Epidermal melanocyte (primary cell): Measurements from ENCODE around the gene QRFP.

Source experiments
- DNase-seq: peaks from one replicate; pipeline ENCODE4 v3.0.0; 2011; ENCODE audit warnings: low spot score; ENCODE audit not compliant: insufficient read length

Gene QRFP

GRCh38 chr9:130872093-130872492 is 24.5 kb downstream of the QRFP start:
- DNase-seq: no peak

DNA sequence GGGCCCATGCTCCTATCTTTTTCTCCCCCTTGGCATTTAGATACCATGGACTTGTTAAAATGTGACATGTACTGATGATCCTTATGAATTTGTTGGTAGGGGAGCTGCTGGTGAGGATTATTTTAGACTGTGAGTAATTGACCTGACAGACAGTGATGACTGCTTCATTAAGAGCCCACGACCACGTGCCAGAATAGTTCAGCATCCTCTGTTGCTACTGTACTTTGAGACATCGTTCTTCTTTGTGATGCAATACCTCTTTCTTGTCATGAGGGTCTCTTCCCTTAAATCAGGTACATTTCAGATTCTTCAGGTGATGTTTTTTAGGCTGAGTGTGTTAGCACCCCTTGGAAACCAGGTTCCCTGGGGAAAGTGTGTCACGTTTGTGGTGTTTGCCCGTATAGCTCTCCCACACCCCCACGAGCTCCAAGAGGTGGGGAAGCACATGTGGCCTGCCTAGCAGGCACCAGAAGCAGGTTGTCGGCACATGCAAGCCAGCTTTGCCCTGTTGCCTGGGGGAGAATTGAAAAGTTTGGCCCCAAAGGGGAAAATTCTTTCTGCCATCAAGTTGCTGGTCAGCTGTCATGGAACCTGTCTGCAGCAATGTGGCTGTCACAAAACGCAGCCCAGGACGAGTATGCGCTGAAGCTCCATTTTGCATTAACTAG is 25.1 kb downstream of the QRFP start:
- DNase-seq: no peak

DNA sequence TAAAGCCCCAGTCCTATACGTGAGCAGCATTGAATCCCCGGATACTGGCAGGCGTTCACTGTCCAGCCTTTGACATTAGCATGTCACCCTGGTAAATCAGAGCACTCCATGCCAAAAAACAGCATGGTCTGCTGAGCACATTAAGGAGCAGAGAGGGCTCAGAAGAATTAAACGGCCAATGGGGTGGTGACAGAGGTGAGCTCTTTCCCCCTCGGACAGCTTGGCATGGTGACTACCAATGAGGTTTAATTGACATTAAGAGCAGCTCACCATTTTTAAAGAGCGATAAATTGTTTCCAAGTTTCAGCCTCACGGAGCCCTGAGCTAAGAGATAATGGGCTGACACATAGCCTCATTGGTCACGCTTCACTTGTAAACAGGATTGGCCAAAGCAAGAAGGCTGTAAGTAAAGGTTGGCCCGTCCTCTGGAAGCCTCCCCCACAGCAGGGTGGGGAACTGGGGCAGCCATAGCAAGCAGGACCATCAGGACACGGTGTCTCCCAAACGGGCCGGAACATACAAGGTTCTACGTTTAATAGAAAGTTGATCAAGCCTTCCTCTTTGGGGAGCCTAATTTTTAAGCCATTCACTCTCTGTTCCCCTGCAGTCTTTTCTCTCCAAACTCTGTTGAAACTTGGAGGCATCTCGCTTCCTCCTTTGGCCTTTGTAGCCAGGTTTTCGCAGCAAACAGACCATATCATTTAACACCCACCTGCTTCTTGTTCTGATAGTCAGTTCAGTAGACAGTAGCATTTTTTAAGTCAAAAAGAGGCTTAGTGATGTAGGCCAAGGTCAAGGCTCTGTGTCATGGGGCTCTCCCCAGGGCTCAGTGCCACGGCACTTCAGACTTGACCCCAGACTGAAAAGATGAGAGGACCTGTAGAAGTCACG is 25.9 kb downstream of the QRFP start:
- no peak for DNase-seq

GRCh38 chr9:130869250-130869649 is 27.4 kb downstream of the QRFP start:
- DNase-seq: no peak

DNA sequence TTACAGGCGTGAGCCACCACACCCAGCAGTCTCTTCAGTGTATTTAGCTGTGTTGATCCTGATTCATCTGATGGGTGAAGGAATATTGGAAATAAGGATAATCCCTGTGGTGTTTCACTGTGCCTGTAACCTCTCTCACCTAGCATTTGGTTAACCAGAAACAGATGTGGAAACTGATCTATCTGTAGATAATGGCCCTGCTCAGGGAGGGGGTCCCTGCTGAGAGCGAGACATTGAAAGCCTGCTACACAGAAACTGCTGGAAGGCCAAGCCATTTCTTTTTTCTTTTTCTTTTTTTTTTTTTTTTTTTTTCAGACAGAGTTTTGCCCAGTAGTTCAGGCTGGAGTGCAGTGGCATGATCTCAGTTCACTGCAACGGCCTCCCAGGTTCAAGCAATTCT is 28.4 kb downstream of the QRFP start:
- no peak for DNase-seq

DNA sequence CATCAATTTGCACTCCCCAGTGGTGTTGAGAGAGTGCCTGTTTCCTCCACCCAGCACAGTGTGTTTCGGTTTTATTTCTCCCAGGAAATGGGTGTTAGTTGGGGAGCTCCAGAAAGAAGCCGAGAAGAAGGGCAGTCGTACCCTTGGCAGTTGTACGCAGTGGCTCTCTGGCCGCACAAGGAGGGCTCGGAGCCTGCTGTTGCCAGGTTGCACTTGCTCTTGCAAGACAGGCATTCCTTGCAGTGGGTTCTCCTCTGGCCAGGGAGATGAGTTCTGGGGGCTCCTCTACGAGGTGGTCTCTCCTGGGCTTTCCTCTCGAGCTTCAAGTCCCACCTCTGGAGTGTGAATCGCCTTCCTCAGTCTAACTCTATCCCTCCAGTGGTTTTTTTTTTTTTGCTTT is 29.1 kb downstream of the QRFP start:
- DNase-seq: no peak

DNA sequence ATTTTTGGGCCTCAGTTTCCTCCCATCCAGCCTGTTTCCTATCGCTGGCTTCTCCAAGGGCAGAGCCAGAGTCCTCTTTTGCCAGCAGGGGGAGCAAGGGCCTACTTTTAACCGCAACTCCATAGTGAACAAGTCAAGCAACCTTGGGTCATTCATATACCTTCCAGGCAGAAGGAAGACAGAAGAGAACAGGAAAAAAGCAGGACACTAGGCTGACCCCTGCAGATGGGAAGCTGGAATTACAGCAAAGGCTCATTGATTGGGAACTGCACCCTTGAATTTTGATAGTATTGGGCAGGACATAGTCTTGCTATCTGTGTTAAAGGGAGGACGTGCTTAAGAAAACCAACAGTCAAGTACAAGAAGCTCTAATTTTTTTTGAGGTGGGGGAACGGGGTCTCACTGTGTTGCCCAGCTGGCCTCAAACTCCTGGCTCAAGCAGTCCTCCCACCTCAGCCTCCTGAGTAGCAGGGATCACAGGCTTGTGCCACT is 30.1 kb downstream of the QRFP start:
- DNase-seq: peak; percentile 49

DNA sequence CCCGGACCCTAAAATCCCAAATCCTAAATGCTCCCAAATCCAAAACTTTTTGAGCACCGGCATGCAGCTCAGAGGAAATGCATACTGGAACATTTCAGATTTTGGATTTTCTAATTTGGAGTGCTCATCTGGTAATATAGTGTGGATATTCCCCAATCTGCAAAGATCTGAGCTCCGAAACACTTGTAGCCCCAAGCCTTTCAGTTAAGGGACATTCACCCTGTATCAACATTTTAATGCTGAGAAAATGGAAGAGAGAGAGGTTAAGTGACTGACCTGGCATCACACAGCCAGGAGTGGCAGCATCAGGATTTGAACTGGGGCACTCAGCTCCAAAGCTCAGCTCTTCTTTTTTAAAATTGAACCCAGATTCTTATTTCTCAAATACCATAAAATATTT is 30.7 kb downstream of the QRFP start:
- DNase-seq: no peak

DNA sequence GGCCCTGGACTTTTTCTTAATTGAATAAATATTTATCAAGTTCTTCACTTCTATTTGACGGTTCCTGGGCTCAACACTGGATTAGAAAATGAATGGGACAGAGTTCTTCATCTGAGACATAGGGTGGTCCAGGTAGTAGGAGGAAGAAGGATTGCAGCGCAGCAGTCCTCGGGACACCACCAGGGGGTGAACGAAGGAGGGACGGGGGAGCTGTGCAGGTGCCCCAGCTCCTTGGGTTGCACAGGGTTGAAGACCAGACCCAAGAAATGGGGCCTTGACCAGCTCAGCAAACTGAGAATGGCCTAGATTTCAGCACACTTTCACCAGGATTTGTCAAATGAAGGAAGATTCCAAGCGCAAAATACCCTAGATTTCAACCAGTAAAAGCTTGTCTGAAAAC is 32.1 kb downstream of the QRFP start:
- DNase-seq: no peak

DNA sequence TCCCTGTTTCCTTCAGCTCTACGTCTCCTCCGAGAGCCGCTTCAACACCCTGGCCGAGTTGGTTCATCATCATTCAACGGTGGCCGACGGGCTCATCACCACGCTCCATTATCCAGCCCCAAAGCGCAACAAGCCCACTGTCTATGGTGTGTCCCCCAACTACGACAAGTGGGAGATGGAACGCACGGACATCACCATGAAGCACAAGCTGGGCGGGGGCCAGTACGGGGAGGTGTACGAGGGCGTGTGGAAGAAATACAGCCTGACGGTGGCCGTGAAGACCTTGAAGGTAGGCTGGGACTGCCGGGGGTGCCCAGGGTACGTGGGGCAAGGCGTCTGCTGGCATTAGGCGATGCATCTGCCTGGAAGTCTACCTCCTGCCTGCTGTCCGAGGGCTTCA is 33.9 kb downstream of the QRFP start:
- DNase-seq: no peak

DNA sequence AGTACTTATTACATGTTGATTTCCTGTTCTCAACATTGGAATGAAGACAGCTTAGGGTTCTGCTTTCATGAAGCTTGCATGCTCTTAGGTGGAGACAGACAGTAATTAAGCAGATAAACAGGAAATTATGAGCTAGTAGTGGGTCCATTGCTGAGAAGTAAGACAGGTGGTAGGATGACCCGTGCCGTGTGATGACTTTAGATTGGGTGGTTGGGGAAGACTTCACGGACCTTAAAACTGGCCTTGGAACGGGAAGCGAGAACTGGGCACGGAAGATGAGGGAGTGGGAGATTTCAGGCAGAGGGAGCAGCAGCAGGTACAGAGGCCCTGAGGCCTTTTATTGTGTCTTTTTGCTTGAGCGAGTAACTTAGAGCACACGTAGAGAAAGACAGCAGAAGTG is 34.4 kb downstream of the QRFP start:
- no peak for DNase-seq

GRCh38 chr9:130861372-130862180 is 35.0 kb downstream of the QRFP start:
- no peak for DNase-seq

GRCh38 chr9:130860458-130861316 is 35.9 kb downstream of the QRFP start:
- peak; percentile 40 for DNase-seq

DNA sequence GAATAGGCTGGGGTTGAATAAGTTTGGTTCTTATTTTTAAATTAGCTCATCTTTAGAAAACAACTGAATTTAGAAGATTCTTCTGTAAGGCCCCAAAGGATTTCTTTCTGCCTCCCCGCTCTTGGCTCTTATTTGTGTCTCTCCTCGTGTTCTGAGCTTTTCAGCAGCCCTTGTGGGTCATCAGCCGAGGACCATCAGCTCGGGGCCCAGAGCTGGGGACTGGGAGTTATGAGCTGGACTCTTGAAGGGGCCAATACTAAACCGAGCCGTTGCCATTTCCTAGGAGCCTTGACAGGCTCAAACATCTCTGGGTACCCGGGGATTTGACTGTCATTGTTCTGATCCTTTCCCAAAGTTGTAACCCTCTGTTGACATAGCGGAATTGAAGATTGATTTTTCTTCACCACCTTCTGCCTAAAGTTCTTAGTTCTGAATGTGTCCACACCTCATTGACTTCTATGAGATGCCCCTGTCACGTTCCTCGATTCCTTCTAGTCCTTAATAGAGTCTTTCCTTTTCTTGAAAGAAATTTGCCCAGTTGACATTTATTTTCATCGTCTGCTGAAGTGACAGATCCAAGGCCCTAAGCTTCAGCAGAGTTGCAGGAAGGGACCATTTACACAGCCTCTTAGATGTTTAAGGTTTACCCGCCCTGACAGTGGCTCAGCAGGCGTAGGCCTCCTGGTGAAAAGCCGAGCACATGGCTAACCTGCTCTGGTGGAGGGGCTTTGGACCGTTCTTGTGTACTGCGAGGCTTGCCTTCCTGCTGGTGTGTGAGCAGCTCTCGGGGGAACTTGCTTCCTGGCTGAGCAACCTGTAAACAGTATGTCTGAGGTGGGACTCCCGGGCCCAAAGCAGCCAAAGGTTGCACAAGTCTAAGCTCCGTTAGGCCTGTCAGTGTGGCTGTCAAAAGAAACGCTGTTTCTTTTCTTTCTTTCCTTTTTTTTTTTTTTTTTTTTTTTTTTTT is 37.6 kb downstream of the QRFP start:
- no peak for DNase-seq

DNA sequence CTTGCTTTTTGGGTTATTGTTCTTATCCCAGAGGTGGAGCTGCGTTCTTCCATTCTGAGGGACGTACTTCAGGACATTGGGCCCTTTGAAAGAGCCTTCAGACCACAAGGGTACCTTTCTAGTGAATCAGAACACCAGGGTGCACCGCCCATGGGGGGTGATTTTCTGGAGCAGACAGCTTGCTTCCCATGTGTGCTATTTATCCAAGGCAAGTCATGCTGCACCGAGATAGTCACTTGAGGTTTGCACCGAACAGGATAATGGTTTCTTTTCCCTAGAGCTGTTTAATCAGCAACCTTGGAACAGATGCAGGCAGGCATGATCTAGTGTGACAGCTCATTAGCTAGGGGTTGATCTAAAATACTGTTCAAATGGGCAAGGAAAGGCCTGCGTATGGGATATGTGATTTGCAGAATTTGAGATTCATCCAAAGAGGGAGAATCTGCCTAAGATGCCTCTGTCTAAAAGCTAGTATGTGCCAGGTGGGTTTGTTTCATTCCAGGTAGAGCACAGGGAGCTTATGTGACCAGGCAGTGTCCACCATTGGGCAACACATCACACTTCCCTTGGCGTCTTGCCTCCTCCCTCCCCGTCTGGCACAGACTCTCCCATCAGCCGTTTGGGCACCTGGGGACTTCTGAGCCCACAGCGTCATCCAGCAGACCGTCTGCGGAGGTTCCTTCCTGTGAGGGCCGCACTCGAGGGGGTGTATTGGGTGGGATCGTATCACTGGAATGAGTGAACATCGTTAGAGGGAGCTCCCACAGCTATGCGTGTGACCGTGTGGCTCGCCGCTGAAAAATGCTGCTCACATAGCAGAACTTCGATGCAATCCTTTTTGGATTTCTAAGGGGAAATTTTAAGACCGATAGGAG is 38.5 kb downstream of the QRFP start:
- DNase-seq: no peak

GRCh38 chr9:130856474-130856873 is 40.1 kb downstream of the QRFP start:
- DNase-seq: no peak

DNA sequence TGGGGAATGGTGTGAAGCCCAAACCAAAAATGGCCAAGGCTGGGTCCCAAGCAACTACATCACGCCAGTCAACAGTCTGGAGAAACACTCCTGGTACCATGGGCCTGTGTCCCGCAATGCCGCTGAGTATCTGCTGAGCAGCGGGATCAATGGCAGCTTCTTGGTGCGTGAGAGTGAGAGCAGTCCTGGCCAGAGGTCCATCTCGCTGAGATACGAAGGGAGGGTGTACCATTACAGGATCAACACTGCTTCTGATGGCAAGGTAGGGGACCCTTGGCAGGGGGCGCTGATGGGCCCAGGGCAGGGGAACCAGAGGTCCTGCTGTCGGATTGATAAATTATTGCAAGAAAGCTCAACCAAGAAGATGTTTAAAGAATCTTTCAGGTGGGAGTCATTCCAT is 41.8 kb downstream of the QRFP start:
- no peak for DNase-seq

DNA sequence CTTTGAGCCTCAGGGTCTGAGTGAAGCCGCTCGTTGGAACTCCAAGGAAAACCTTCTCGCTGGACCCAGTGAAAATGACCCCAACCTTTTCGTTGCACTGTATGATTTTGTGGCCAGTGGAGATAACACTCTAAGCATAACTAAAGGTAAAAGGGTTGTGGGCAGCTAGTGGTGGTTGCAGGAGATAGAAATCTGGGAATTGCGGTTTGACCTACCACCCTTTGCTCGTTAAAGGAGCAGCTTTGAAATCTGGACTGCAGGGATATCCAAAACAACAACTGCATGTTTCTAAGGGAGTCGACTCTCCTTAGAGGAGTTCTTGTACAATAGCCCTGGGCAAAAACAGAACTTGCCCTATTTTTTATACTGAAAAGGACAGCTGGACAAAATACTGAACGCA is 42.5 kb downstream of the QRFP start:
- DNase-seq: no peak

DNA sequence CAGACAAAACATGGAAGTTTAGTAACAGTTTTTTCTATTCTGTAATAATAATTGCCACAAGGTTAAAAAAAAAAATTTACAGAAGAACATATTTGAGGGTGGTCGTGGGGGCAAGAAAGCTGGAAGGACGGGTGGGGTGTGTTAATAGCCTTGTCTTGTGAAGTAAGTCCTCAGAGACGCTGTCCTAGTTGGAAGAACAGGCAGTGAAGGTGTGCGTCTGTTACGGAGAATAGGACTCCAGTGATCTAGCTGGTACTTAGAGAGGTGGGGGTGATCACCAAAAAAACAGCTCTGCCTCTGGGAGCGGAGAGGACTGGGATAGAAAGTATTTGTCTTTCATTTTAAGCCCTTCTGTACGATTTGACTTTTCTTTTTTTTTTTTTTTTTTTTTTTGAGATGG is 43.8 kb downstream of the QRFP start:
- no peak for DNase-seq
